Putamen (tissue), 1 donor: ENCODE data around the gene DDAH1.

Experiments
- DNase-seq: peaks from one replicate; pipeline ENCODE4 v3.0.0-alpha.2; 2016; ENCODE audit warnings: low spot score

DDAH1 gene

GRCh38 chr1:85440612-85441011 is 24.3 kb downstream of the DDAH1 start:
- no peak for DNase-seq

GRCh38 chr1:85438353-85438752 is 26.6 kb downstream of the DDAH1 start:
- DNase-seq, result no peak

GRCh38 chr1:85437139-85437538 is 27.8 kb downstream of the DDAH1 start:
- no peak for DNase-seq

DNA sequence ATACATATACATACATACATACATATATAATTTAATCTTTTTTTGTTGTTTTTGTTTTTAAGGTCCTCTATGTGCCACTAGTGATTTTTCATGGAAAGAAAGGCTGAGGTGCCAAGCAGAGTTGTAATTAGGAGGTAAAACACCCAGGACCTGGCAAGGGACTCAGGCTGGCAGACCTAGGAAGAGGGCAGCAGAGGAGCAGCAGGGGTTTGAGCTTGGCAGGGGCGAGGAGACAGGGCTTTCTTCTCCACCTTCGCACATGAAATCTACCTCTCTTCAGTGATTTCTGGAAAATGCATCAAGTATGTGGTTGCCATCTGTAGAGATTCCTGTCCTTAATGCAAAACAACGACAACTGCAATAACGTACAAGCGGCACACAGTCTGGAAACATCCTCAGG is 31.9 kb downstream of the DDAH1 start:
- DNase-seq, result no peak

- DNase-seq, result no peak
These were observed 36.4 kb downstream of the DDAH1 start for GRCh38 chr1:85428471-85429089.

DNA sequence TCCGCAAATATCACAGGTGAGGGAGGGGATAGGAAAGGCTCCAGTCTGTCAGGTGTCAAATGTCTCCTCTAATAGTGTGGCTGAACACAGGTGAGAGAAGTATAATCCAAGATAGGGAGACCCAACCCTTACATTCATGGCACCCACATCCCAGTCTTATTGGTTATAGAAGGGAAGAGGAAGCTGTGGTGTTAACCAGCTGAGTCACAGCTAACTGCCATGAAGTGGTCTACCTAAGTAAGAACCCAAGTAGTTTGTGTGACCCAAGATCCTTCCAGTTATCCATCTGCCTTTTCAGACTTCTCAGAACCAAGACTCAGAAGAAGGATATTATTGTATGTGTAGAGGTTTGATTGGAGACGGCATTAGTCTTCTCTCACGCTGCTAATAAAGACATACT is 37.1 kb downstream of the DDAH1 start:
- DNase-seq, result no peak

DNA sequence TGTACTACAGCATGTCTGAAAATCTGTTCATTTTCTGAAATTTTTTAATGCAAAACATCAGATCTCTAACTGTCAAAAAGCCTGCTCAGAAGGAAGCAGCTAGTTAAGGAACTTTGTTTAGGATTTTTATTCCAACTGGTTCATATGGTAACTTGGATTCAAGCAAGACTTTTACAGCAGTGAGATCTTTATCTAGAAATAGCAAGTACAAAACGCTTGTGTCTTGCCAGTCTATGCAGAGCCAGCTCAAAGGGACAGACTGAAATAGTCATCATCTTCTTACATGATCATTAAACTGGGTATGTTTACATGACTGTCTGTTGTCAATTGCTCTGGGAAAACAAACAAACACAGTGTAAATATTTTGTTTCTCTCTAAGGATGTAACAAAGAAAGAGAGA is 37.6 kb downstream of the DDAH1 start:
- no peak for DNase-seq

DNA sequence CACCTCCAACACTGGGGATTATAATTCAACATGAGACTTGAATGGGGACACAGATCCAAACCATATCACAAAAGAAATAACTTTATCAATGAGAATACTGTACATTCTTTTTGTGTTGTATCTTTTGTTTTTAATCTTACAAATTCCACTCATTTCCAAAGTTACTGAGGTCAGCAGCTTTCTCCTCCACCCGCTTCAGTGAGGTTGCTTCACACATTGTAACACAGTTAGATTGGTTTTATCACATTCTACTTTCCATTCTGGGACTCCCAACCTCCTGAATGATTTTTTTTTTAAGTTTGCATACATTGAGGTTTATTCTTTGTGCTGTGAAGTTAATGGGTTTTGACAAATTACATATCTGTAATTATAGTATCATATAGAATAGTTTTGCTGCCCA is 43.8 kb downstream of the DDAH1 start:
- DNase-seq, result no peak

DNA sequence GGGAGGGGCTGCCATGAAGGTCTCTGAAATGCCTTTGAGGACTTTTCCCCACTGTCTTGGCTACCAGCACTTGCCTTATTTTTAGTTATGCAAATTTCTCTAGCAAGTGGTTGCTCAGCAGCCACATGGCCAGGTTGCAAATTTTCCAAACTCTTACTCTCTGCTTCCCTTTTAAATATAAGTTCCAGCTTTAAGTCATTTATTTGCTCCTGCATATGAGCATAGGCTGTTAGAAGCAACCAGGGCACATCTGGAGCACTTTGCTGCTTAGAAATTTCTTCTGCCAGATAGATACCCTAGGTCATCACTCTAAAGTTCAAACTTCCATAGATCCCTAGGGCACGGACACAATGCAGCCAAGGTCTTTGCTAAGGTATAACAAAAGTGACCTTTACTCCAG is 44.8 kb downstream of the DDAH1 start:
- no peak for DNase-seq

DNA sequence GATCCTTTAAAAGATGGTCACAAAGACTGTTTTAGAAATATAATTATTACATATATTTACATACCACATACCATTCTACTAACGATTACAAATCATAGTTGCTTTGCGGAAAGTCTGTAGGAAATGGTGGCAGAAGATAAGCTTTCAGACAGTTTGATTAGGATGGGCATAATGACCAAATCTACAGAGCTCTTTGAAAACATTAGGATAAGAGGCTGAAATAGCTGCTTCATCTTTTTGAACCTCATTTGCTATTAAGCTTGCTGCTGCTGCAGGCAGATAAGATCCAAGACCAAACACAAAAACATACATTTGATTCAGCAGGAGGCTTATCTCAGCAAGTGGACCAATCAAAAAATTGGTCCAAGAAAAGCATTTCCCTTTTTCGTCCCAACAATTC is 47.1 kb downstream of the DDAH1 start:
- no peak for DNase-seq

GRCh38 chr1:85417017-85417416 is 47.9 kb downstream of the DDAH1 start:
- DNase-seq, result no peak

GRCh38 chr1:85413169-85413568 is 51.8 kb downstream of the DDAH1 start:
- no peak for DNase-seq

- no peak for DNase-seq
These were observed 53.2 kb downstream of the DDAH1 start for GRCh38 chr1:85411567-85412305.

GRCh38 chr1:85409516-85409915 is 55.4 kb downstream of the DDAH1 start:
- no peak for DNase-seq

GRCh38 chr1:85407746-85408377 is 57.1 kb downstream of the DDAH1 start:
- DNase-seq, result peak; percentile 5

GRCh38 chr1:85406887-85407533 is 57.9 kb downstream of the DDAH1 start:
- DNase-seq, result peak; percentile 73

- DNase-seq, result no peak
These were observed 58.9 kb downstream of the DDAH1 start for GRCh38 chr1:85406081-85406480.

DNA sequence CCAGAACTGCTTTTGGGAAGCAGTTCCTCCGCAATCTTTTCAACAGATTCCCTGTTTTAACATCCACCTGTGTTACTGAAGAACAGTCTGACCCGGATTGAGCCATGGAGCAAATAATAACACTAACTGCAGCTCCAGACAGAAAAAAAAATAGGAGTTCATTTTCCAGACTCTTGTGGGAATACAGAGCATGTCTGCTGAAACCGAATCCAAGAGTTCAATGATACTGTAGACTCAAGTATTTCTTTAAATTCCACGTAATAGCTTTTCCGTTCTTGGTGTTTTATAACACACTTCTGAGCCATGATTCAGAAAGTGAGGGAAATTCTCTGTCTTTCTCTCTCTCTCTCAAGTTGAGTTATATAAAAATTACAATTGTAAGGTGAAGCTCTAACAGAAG is 60.6 kb downstream of the DDAH1 start:
- no peak for DNase-seq

GRCh38 chr1:85398391-85399064 is 66.4 kb downstream of the DDAH1 start:
- DNase-seq, result no peak

GRCh38 chr1:85397490-85398032 is 67.4 kb downstream of the DDAH1 start:
- DNase-seq, result no peak

DNA sequence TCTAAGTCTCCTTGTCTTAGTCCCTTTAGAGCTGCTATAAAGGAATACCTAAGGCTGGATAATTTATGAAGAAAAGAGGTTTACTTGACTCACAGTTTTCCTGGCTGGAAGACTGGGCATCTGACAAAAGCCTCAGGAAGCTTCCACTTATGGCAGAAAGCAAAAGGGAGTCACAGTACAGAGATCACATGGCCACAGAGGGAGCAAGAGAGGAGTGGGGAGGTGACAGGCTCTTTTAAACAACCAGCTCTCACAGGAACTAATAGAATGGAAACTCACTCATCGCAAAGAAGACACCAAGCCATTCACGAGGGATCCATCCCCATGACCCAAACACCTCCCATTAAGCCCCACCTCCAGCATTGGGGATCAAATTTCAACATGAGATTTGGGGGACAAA is 68.8 kb downstream of the DDAH1 start:
- no peak for DNase-seq

GRCh38 chr1:85394130-85394529 is 70.8 kb downstream of the DDAH1 start:
- DNase-seq, result no peak
